GM12878 (cell line): ENCODE data around the gene CASP12. TPM values are rescaled to one million over a fixed set of nuclear protein-coding genes. Genes with fewer than 3 reads are reported as not detected.

Experiments used
- ATAC-seq: fragments of 200-7000 bp; cut with Tn5 transposase; 3 replicates; pipeline ENCODE4 v1.9.1; 2020; ENCODE audit warnings: mild to moderate bottlenecking, moderate library complexity
- BruUV-seq: library from RNA; stranded (reverse); fragments of 400-500 nt; replicated peaks from 2 replicates; lab custom pipeline; 2021; lab: Mats Ljungman, UMichigan
- CTCF ChIA-PET: fragments of 300-600 bp; sonication (Branson Sonifier 250); formaldehyde crosslinking; extraction: SDS; loops from one replicate; lab custom pipeline; 2021; ENCODE audit warnings: inconsistent platforms; lab: Yijun Ruan, JAX
- POLR2A ChIA-PET: fragments of 350-600 bp; formaldehyde crosslinking; extraction: SDS; loops from one replicate; lab custom pipeline; 2021; ENCODE audit warnings: inconsistent platforms; lab: Charles Lee
- RAD21 ChIA-PET: fragments of 300-600 bp; sonication (Branson Sonifier 250); formaldehyde crosslinking; loops from one replicate; lab custom pipeline; 2023; ENCODE audit warnings: antibody characterized with exemption; ENCODE audit not compliant: unreplicated experiment; lab: Charles Lee
- SMC1A ChIA-PET: fragments of 300-600 bp; sonication (Branson Sonifier 250); formaldehyde crosslinking; loops from one replicate; lab custom pipeline; 2023; ENCODE audit not compliant: unreplicated experiment, uncharacterized antibody; lab: Charles Lee
- DNase-seq: peaks from one replicate; pipeline ENCODE4 v3.0.0-alpha.2; 2011; ENCODE audit warnings: low read depth, low spot score
- FAIRE-seq: peaks from 3 replicates; lab custom pipeline; 2011; peaks lifted over from hg19 to GRCh38; lab: Jason Lieb, UNC
- H2AFZ ChIP-seq: 2 replicates; pipeline ENCODE4 v1.6.0; 2011; ENCODE audit warnings: low read depth, low read length, control low read depth; ENCODE audit not compliant: control insufficient read depth
- H3K27ac ChIP-seq: 2 replicates; pipeline ENCODE4 v1.5.1; 2011; ENCODE audit warnings: control low read depth; ENCODE audit not compliant: control insufficient read depth, insufficient read depth
- H3K27me3 ChIP-seq, 2 experiments: replicated peaks in 1 of 2; 2 replicates each; pipeline versions ENCODE4 v1.6.0 to v1.6.1; 2011; ENCODE audit warnings: low read length in 1 of 2; ENCODE audit not compliant: control insufficient read depth in 2 of 2, insufficient read depth in 2 of 2
- H3K36me3 ChIP-seq, 2 experiments: 2 replicates each; pipeline ENCODE4 v1.5.1; 2011; ENCODE audit warnings: low read length in 1 of 2; ENCODE audit not compliant: control insufficient read depth in 2 of 2, insufficient read depth in 2 of 2
- H3K4me1 ChIP-seq: 2 replicates; pipeline ENCODE4 v1.6.1; 2011; ENCODE audit warnings: mild to moderate bottlenecking, low read length, moderate library complexity, mixed read lengths; ENCODE audit not compliant: control insufficient read depth, insufficient read depth
- H3K4me2 ChIP-seq: 2 replicates; pipeline ENCODE4 v1.6.0; 2011; ENCODE audit warnings: control low read depth; ENCODE audit not compliant: control insufficient read depth, insufficient read depth
- H3K4me3 ChIP-seq: fragments of 200-600 bp; sonication (generic); 2 replicates; pipeline ENCODE4 v1.5.1; 2016
- H3K79me2 ChIP-seq: 2 replicates; pipeline ENCODE4 v1.6.0; 2011; ENCODE audit warnings: low read length; ENCODE audit not compliant: control insufficient read depth, insufficient read depth
- H3K9ac ChIP-seq: 2 replicates; pipeline ENCODE4 v1.8.0; 2011; ENCODE audit warnings: low read length, control low read depth, mixed read lengths; ENCODE audit not compliant: control insufficient read depth, insufficient read depth
- H3K9me3 ChIP-seq: replicated peaks from 3 replicates; pipeline ENCODE4 v1.5.1; 2011; ENCODE audit warnings: mild to moderate bottlenecking, low read length; ENCODE audit not compliant: control insufficient read depth, insufficient read depth
- H4K20me1 ChIP-seq: 2 replicates; pipeline ENCODE4 v1.6.0; 2011; ENCODE audit not compliant: control insufficient read depth, insufficient read depth
- BRCA1 ChIP-seq: IDR thresholded peaks from 2 replicates; pipeline ENCODE4 v1.6.1; 2011; ENCODE audit warnings: low read depth, low read length, improper control_type of control experiment
- CBX3 ChIP-seq: fragments of 200-600 bp; sonication (generic); IDR thresholded peaks from 2 replicates; pipeline ENCODE4 v1.6.1; 2016; ENCODE audit warnings: low read depth, borderline replicate concordance
- E2F8 ChIP-seq: fragments of 450-650 bp; IDR thresholded peaks from 2 replicates; pipeline ENCODE4 v1.6.1; 2018; ENCODE audit warnings: mild to moderate bottlenecking, low read depth, moderate library complexity; ENCODE audit not compliant: partially characterized antibody
- MAX ChIP-seq: IDR thresholded peaks from 2 replicates; pipeline ENCODE4 v1.6.1; 2012; ENCODE audit warnings: low read depth, low read length, improper control_type of control experiment
- MYC ChIP-seq: IDR thresholded peaks from 2 replicates; pipeline ENCODE4 v1.6.1; 2011; ENCODE audit warnings: mild to moderate bottlenecking, low read length, moderate library complexity, inconsistent platforms; ENCODE audit not compliant: insufficient read depth, insufficient replicate concordance, insufficient read length, severe bottlenecking
- NFYA ChIP-seq: IDR thresholded peaks from 2 replicates; pipeline ENCODE4 v1.6.1; 2011; ENCODE audit warnings: low read depth, mild to moderate bottlenecking, low read length, improper control_type of control experiment, borderline replicate concordance
- PAX8 ChIP-seq: fragments of 450-650 bp; IDR thresholded peaks from 2 replicates; pipeline ENCODE4 v1.6.1; 2017; ENCODE audit warnings: mild to moderate bottlenecking, moderate library complexity
- POLR2A ChIP-seq: IDR thresholded peaks from 2 replicates; pipeline ENCODE4 v1.6.1; 2011; ENCODE audit warnings: low read depth, mild to moderate bottlenecking, low read length
- PRDM15 ChIP-seq: fragments of 450-650 bp; formaldehyde crosslinking; IDR thresholded peaks from 2 replicates; pipeline ENCODE4 v1.4.0; 2020; ENCODE audit warnings: mild to moderate bottlenecking, moderate library complexity
- SPI1 ChIP-seq: IDR thresholded peaks from 2 replicates; pipeline ENCODE4 v1.6.1; 2011; ENCODE audit warnings: low read depth, mild to moderate bottlenecking, low read length, moderate library complexity, borderline replicate concordance; ENCODE audit not compliant: insufficient read depth
- TCF12 ChIP-seq: IDR thresholded peaks from 2 replicates; pipeline ENCODE4 v1.6.1; 2011; ENCODE audit warnings: low read depth, mild to moderate bottlenecking, low read length
- WRNIP1 ChIP-seq: IDR thresholded peaks from 2 replicates; pipeline ENCODE4 v1.6.1; 2011; ENCODE audit warnings: low read depth, low read length, improper control_type of control experiment, borderline replicate concordance
- YY1 ChIP-seq: IDR thresholded peaks from 2 replicates; pipeline ENCODE4 v1.6.1; 2011; ENCODE audit warnings: low read depth, mild to moderate bottlenecking, low read length
- ZNF217 ChIP-seq: fragments of 450-650 bp; IDR thresholded peaks from 2 replicates; pipeline ENCODE4 v1.6.1; 2017; ENCODE audit warnings: antibody characterized with exemption, mild to moderate bottlenecking
- ZSCAN29 ChIP-seq: fragments of 450-650 bp; IDR thresholded peaks from 2 replicates; pipeline ENCODE4 v1.6.1; 2017; ENCODE audit warnings: mild to moderate bottlenecking, moderate library complexity
- WGBS: methylation state at CpG from one replicate; pipeline ENCODE4 v1.1.6; 2016; ENCODE audit warnings: low lambda C conversion rate; ENCODE audit not compliant: insufficient replicate concordance, insufficient coverage; ENCODE audit errors: missing lambda C conversion rate; 5-methylcytosine and 5-hydroxymethylcytosine counted together
- in situ Hi-C: fragments of 300-500 bp; cut with MboI; formaldehyde crosslinking; loops from 9 replicates; pipeline ENCODE4 v1.14.3; 2018; ENCODE audit warnings: mixed read lengths
- intact Hi-C: fragments of 100-400 bp; cut with micrococcal nuclease; formaldehyde crosslinking; loops from one replicate; pipeline ENCODE4 v1.14.2; 2022; ENCODE audit not compliant: unreplicated experiment
- polyA plus RNA-seq, 11 experiments: library from polyadenylated mRNA; depleted of rRNA in 4 of 11; unstranded in 6 of 11; stranded (reverse) in 5 of 11; fragments of >200 nt; fragmentation: Nextera tagmentation in 4 of 11; fragmentation: Illumina TruSeq in 1 of 11; extraction: Ambion mirVana in 4 of 11; extraction: Trizol in 1 of 11; gene quantifications; 1 replicate in 1 of 11; 2 replicates in 10 of 11; pipeline versions ENCODE4 v1.2.1 to v1.2.3, GENCODE V29; 2011 to 2016; ENCODE audit warnings: inconsistent platforms in 2 of 11, missing spikeins in 2 of 11, low read depth in 1 of 11
- total RNA-seq, 4 experiments: library from RNA; depleted of rRNA in 3 of 4; stranded (reverse); fragments of >200 nt in 3 of 4; fragmentation: Illumina TruSeq in 1 of 4; extraction: Trizol in 1 of 4; gene quantifications; 2 replicates each; pipeline versions ENCODE4 v1.2.1 to v1.2.3, GENCODE V29; 2013 to 2021

Gene CASP12
- total and polyA plus RNA-seq, 10 of the 15 experiments (the other 5 are each of a cell fraction or from before 2014, with no cell fraction given): 0.10 to 0.14 TPM; not detected in 8

GRCh38 chr11:104893876-104894275 lies 4.4 kb downstream of the CASP12 start:
- H4K20me1 ChIP-seq: no peaks in the 10 kb centered on the region
- TF ChIP-seq POLR2A (no peak), ZNF217 (no peak), MYC (no peak), SPI1 (no peak), PRDM15 (CRISPR knock-in tag) (no peak), CBX3 (no peak), YY1 (no peak), PAX8 (no peak), NFYA (no peak), WRNIP1 (no peak), BRCA1 (no peak), ZSCAN29 (no peak), MAX (no peak), TCF12 (no peak), E2F8 (no peak)
- H3K27ac ChIP-seq: no peak overlapping the region
- no peak overlapping the region for H3K4me2 ChIP-seq
- ChIA-PET RAD21 (no interaction called here), POLR2A (no interaction called here), SMC1A (interaction anchor here (1.5 kb wide), 1 partner anchor 25 kb away, joined by 5 read pairs; no protein-coding TSS in a partner anchor), CTCF (interaction anchor here (0.5 kb wide), 1 partner anchor 88 kb away, joined by 3 read pairs; no protein-coding TSS in a partner anchor)
- H3K27me3 ChIP-seq: no peaks in the 10 kb centered on the region
- 94% methylated on average over 1 of the region's 1 CpG for WGBS
- H3K9ac ChIP-seq: no peak overlapping the region
- FAIRE-seq (no peak), DNase-seq (no peak), ATAC-seq (no peak)
- H3K4me1 ChIP-seq: peaks cover 5% of the 10 kb centered on the region; the same call in 1 of the 2 replicates
- in situ Hi-C loops (no loop called here), intact Hi-C loops (no loop called here)
- no peaks in the 10 kb centered on the region for H3K79me2 ChIP-seq
- no peaks in the 10 kb centered on the region for H3K9me3 ChIP-seq
- no TSS peak for BruUV-seq
- no peak overlapping the region for H3K4me3 ChIP-seq
- H3K36me3 ChIP-seq: no peaks in the 10 kb centered on the region
- no peak overlapping the region for H2AFZ ChIP-seq
